GM18499 (cell line): ENCODE data around the gene GPX3.

Experiments
- ATAC-seq: cut with Tn5 transposase; IDR thresholded peaks from one replicate; pipeline ENCODE4 v1.9.1; 2021; ENCODE audit warnings: moderate number of reproducible peaks; ENCODE audit not compliant: insufficient read depth, unreplicated experiment

GPX3 gene

GRCh38 chr5:151053796-151054462 lies 33.5 kb downstream of the GPX3 start:
- no peak for ATAC-seq

GRCh38 chr5:151054709-151055108 lies 34.3 kb downstream of the GPX3 start:
- ATAC-seq: no peak

- no peak for ATAC-seq
Observed at GRCh38 chr5:151055336-151055735, 34.9 kb downstream of the GPX3 start.

GRCh38 chr5:151056379-151057325 lies 36.3 kb downstream of the GPX3 start:
- no peak for ATAC-seq

- no peak for ATAC-seq
Observed at GRCh38 chr5:151058301-151058700, 37.9 kb downstream of the GPX3 start.

- ATAC-seq: no peak
Observed at GRCh38 chr5:151058891-151059489, 38.6 kb downstream of the GPX3 start.

GRCh38 chr5:151060742-151061141 lies 40.4 kb downstream of the GPX3 start:
- no peak for ATAC-seq

- no peak for ATAC-seq
Observed at GRCh38 chr5:151062405-151063141, 42.2 kb downstream of the GPX3 start.

GRCh38 chr5:151063142-151063989 lies 43.0 kb downstream of the GPX3 start:
- no peak for ATAC-seq

GRCh38 chr5:151064916-151065499 lies 44.6 kb downstream of the GPX3 start:
- no peak for ATAC-seq

- ATAC-seq: no peak
Observed at GRCh38 chr5:151065609-151066008, 45.2 kb downstream of the GPX3 start.

GRCh38 chr5:151066920-151067319 lies 46.5 kb downstream of the GPX3 start:
- ATAC-seq: no peak

GRCh38 chr5:151067632-151068432 lies 47.4 kb downstream of the GPX3 start:
- ATAC-seq: no peak

GRCh38 chr5:151068433-151069197 lies 48.2 kb downstream of the GPX3 start:
- no peak for ATAC-seq

GRCh38 chr5:151070449-151070848 lies 50.1 kb downstream of the GPX3 start:
- ATAC-seq: no peak

GRCh38 chr5:151071021-151071420 lies 50.6 kb downstream of the GPX3 start:
- no peak for ATAC-seq

GRCh38 chr5:151071848-151072629 lies 51.6 kb downstream of the GPX3 start:
- ATAC-seq: no peak
